GM12874 (cell line): ENCODE data around the gene OGDH.

Source experiments
- CTCF ChIP-seq: IDR thresholded peaks from 2 replicates; pipeline ENCODE4 v1.5.1; 2011; ENCODE audit warnings: low read depth, mild to moderate bottlenecking, control low read depth, low read length, moderate library complexity; ENCODE audit not compliant: insufficient read depth

OGDH gene

GRCh38 chr7:44606341-44607140, at the start of gene OGDH:
TSS of gene OGDH (plus strand) at chr7:44606627. CDS start at chr7:44624344, 17,717 bp downstream.
- TF ChIP-seq CTCF, result no peak

GRCh38 chr7:44557485-44557884, 48.9 kb upstream of the OGDH start:
- TF ChIP-seq CTCF, result no peak

- TF ChIP-seq CTCF, result no peak
These were observed 46.9 kb upstream of the OGDH start for GRCh38 chr7:44559485-44559884.

GRCh38 chr7:44561481-44561880, 44.9 kb upstream of the OGDH start:
- TF ChIP-seq CTCF, result no peak

GRCh38 chr7:44561962-44562621, 44.3 kb upstream of the OGDH start:
- no peak for TF ChIP-seq CTCF

GRCh38 chr7:44563171-44563679, 43.2 kb upstream of the OGDH start:
- TF ChIP-seq CTCF, result no peak

- TF ChIP-seq CTCF, result no peak
These were observed 41.8 kb upstream of the OGDH start for GRCh38 chr7:44564606-44565005.
